K562 (cell line): ENCODE data around the gene DTNBP1. TPM values are rescaled to one million over a fixed set of nuclear protein-coding genes. Genes with fewer than 3 reads are reported as not detected.
A peak's percentile ranks its signal among the peaks of the same experiment; 100 is the strongest.

Source experiments
- ATAC-seq: fragments of 200-7000 bp; cut with Tn5 transposase; 3 replicates; pipeline ENCODE4 v1.9.1; 2020; ENCODE audit warnings: moderate library complexity
- BruUV-seq: library from RNA; stranded (reverse); fragments of 400-500 nt; replicated peaks from 2 replicates; lab custom pipeline; 2021; lab: Mats Ljungman, UMichigan
- CTCF ChIA-PET: fragments of 300-600 bp; formaldehyde crosslinking; extraction: SDS; loops from one replicate; lab custom pipeline; 2021; ENCODE audit warnings: low intra/inter-chr PET ratio; lab: Yijun Ruan, JAX
- POLR2A ChIA-PET: fragments of 300-600, 350-650 bp; sonication (Branson Sonifier 250); formaldehyde crosslinking; extraction: SDS; loops from one replicate; lab custom pipeline; 2021; ENCODE audit warnings: antibody characterized with exemption, inconsistent platforms; lab: Yijun Ruan, JAX
- DNase-seq, 4 experiments: peaks; one replicate each; pipeline versions ENCODE4 v3.0.0 to v3.0.0-alpha.2; 2011 to 2018; ENCODE audit warnings: low spot score in 3 of 4, mixed read lengths in 3 of 4; ENCODE audit errors: extremely low read depth in 1 of 4
- FAIRE-seq: peaks from 2 replicates; lab custom pipeline; 2011; peaks lifted over from hg19 to GRCh38; lab: Jason Lieb, UNC
- H2AFZ ChIP-seq: 2 replicates; pipeline ENCODE4 v1.6.0; 2011; ENCODE audit warnings: low read depth, low read length, control low read depth, inconsistent platforms
- H3K27ac ChIP-seq: fragments of 200-600 bp; 3 replicates; pipeline ENCODE4 v1.8.0; 2011; ENCODE audit warnings: low read depth, mild to moderate bottlenecking, control low read depth, inconsistent platforms, low read length, moderate library complexity, mixed read lengths; ENCODE audit errors: extremely low read depth
- H3K27me3 ChIP-seq, 2 experiments: fragments of 300-600 bp in 1 of 2; 2 replicates in 1 of 2; 3 replicates in 1 of 2; pipeline versions ENCODE4 v1.6.0 to v1.8.0; 2011; ENCODE audit warnings: inconsistent platforms in 2 of 2, low read length in 2 of 2, mild to moderate bottlenecking in 1 of 2, mixed read lengths in 1 of 2, moderate library complexity in 1 of 2; ENCODE audit not compliant: control insufficient read depth in 2 of 2, insufficient read depth in 2 of 2
- H3K36me3 ChIP-seq: fragments of 300-600 bp; 3 replicates; pipeline ENCODE4 v1.8.0; 2011; ENCODE audit warnings: mild to moderate bottlenecking, low read length, inconsistent platforms; ENCODE audit not compliant: control insufficient read depth, insufficient read depth
- H3K4me1 ChIP-seq, 2 experiments: fragments of 200-600 bp in 1 of 2; replicated peaks in 1 of 2; 2 replicates in 1 of 2; 3 replicates in 1 of 2; pipeline versions ENCODE4 v1.5.1 to v1.8.0; 2011; ENCODE audit warnings: inconsistent platforms in 2 of 2, low read length in 2 of 2, mild to moderate bottlenecking in 1 of 2, mixed read lengths in 1 of 2, moderate library complexity in 1 of 2; ENCODE audit not compliant: control insufficient read depth in 2 of 2, insufficient read depth in 2 of 2
- H3K4me2 ChIP-seq: 2 replicates; pipeline ENCODE4 v1.6.1; 2011; ENCODE audit warnings: low read length, control low read depth, inconsistent platforms, mixed read lengths; ENCODE audit not compliant: insufficient read depth
- H3K4me3 ChIP-seq: fragments of 200-600 bp; sonication (generic), shearing (Covaris generic); 2 replicates; pipeline ENCODE4 v1.5.1; 2016; ENCODE audit warnings: control low read depth, inconsistent platforms
- H3K79me2 ChIP-seq: fragments of 200-600 bp; 3 replicates; pipeline ENCODE4 v1.8.0; 2011; ENCODE audit warnings: low read length, inconsistent platforms; ENCODE audit not compliant: control insufficient read depth, insufficient read depth
- H3K9ac ChIP-seq, 2 experiments: 2 replicates each; pipeline versions ENCODE4 v1.6.0 to v1.6.1; 2011; ENCODE audit warnings: low read depth in 2 of 2, low read length in 2 of 2, control low read depth in 1 of 2, inconsistent platforms in 1 of 2, mild to moderate bottlenecking in 1 of 2, mixed read lengths in 1 of 2; ENCODE audit not compliant: insufficient read depth in 1 of 2
- H3K9me1 ChIP-seq: one replicate; pipeline ENCODE4 v1.6.0; 2011; ENCODE audit warnings: inconsistent platforms, mild to moderate bottlenecking, low read length, moderate library complexity; ENCODE audit not compliant: control insufficient read depth, insufficient read depth
- H3K9me3 ChIP-seq: replicated peaks from 2 replicates; pipeline ENCODE4 v1.5.1; 2011; ENCODE audit warnings: low read depth, low read length, inconsistent platforms; ENCODE audit not compliant: control insufficient read depth, insufficient read depth
- H4K20me1 ChIP-seq: replicated peaks from 2 replicates; pipeline ENCODE4 v1.6.1; 2011; ENCODE audit warnings: low read length, inconsistent platforms, mixed read lengths; ENCODE audit not compliant: control insufficient read depth, insufficient read depth
- CEBPB ChIP-seq: fragments of 450-650 bp; IDR thresholded peaks from 2 replicates; pipeline ENCODE4 v1.6.1; 2016; ENCODE audit warnings: missing genetic modification characterization, missing compliant biosample characterization
- NONO ChIP-seq, 2 experiments: fragments of 200-400 bp in 1 of 2; fragments of 450-650 bp in 1 of 2; formaldehyde crosslinking in 1 of 2; IDR thresholded peaks; 2 replicates each; pipeline ENCODE4 v1.6.1; 2017; ENCODE audit warnings: low read depth in 2 of 2, mild to moderate bottlenecking in 2 of 2, moderate library complexity in 2 of 2, low read length in 1 of 2
- PBX2 ChIP-seq, 2 experiments: IDR thresholded peaks in 1 of 2; conservative IDR thresholded peaks in 1 of 2; 2 replicates each; pipeline ENCODE4 v1.6.1; 2016; ENCODE audit warnings: low read depth in 2 of 2, mild to moderate bottlenecking in 1 of 2, missing compliant biosample characterization in 1 of 2, missing genetic modification characterization in 1 of 2, moderate library complexity in 1 of 2
- WGBS: fragments of 100-300 bp; shearing (Covaris generic); methylation state at CpG from one replicate; pipeline ENCODE4 v1.1.6; 2016; ENCODE audit warnings: low coverage, mixed read lengths; ENCODE audit not compliant: insufficient coverage; ENCODE audit errors: missing lambda C conversion rate; 5-methylcytosine and 5-hydroxymethylcytosine counted together
- in situ Hi-C: fragments of 300-500 bp; cut with MboI; formaldehyde crosslinking; loops from 4 replicates; pipeline ENCODE4 v1.15.0; 2018; ENCODE audit warnings: inconsistent platforms, mixed read lengths
- intact Hi-C: fragments of 100-400 bp; cut with micrococcal nuclease; formaldehyde crosslinking; loops from 2 replicates; pipeline ENCODE4 v1.14.2; 2022
- polyA plus RNA-seq, 8 experiments: library from polyadenylated mRNA; depleted of rRNA in 4 of 8; stranded (reverse) in 5 of 8; unstranded in 3 of 8; fragments of >200 nt; fragmentation: Nextera tagmentation in 2 of 8; fragmentation: Illumina TruSeq in 1 of 8; extraction: Ambion mirVana in 2 of 8; extraction: Trizol in 1 of 8; gene quantifications; 2 replicates each; pipeline versions ENCODE4 v1.2.1 to v1.2.3, GENCODE V29; 2011 to 2014; ENCODE audit warnings: inconsistent platforms in 1 of 8, missing spikeins in 1 of 8
- total RNA-seq, 7 experiments: library from RNA; depleted of rRNA in 6 of 7; stranded (reverse); fragments of >200 nt in 6 of 7; fragmentation: Illumina TruSeq in 2 of 7; extraction: Trizol in 2 of 7; gene quantifications; 2 replicates each; pipeline versions ENCODE4 v1.2.1 to v1.2.3, GENCODE V29; 2011 to 2021; ENCODE audit warnings: low replicate concordance in 1 of 7
- TF ChIP-seq, protein P1 (sequence below), 2 experiments: fragments of 450-650 bp in 1 of 2; IDR thresholded peaks; 2 replicates each; pipeline ENCODE4 v1.6.1; 2011 to 2017; ENCODE audit warnings: low read depth in 2 of 2, antibody characterized with exemption in 1 of 2, borderline replicate concordance in 1 of 2, low read length in 1 of 2, mild to moderate bottlenecking in 1 of 2, mixed read lengths in 1 of 2; ENCODE audit not compliant: control insufficient read depth in 1 of 2

Gene DTNBP1
- total and polyA plus RNA-seq, 9 of the 15 experiments (the other 6 are each of a cell fraction or from before 2014, with no cell fraction given): 16.7 to 54.5 (median 21.4) TPM

DNA sequence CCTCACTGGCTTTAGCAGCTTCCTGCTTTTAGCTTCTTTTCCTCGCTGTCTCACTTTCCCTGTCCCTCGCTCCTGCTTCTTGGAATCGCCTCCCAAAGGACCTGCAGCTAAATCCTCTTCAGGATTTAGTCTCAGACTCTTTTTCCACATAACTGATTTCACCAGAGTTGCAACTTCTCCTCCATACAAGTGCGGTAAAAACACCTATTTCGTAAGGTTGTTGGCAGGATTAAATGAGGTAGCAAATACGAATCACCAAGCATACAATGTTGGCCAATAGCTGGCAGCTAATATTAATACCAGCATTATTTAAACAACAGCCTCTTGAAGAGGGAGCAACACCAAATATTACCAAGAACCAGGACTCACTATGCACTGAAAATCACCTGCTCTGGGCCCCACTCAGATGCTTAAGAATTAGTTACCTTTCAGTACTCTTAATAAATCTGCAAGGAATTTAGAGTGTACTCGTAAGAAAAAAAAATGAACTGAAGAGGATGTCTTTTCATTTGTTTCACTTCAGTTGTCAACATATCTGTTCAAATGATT lies 123.0 kb downstream of the DTNBP1 start:
- H3K9me3 ChIP-seq: no peaks in the 10 kb centered on the region
- in situ Hi-C loops (no loop called here), intact Hi-C loops (no loop called here)
- POLR2A ChIA-PET: interaction anchor here (1.2 to 2.0 kb wide), 2 partner anchors 11 to 15 kb away, joined by 3 to 10 read pairs; no protein-coding TSS in a partner anchor
- no peak overlapping the region for H3K4me3 ChIP-seq
- no peak for DNase-seq
- no peak overlapping the region for H3K9ac ChIP-seq
- no peak overlapping the region for H3K27ac ChIP-seq
- CTCF ChIA-PET: no interaction called here
- no peak overlapping the region for H2AFZ ChIP-seq
- no peaks in the 10 kb centered on the region for H4K20me1 ChIP-seq
- BruUV-seq: no TSS peak
- H3K4me1 ChIP-seq: no peaks in the 10 kb centered on the region
- no peaks in the 10 kb centered on the region for H3K36me3 ChIP-seq
- no peaks in the 10 kb centered on the region for H3K9me1 ChIP-seq
- ATAC-seq: no peak
- FAIRE-seq: no peak
- H3K79me2 ChIP-seq: no peaks in the 10 kb centered on the region
- 91% methylated on average over 7 of the region's 7 CpGs for WGBS
- TF ChIP-seq CEBPB: peak; percentile 14; the same call in 1 of the 2 replicates
- TF ChIP-seq, protein P1, sequence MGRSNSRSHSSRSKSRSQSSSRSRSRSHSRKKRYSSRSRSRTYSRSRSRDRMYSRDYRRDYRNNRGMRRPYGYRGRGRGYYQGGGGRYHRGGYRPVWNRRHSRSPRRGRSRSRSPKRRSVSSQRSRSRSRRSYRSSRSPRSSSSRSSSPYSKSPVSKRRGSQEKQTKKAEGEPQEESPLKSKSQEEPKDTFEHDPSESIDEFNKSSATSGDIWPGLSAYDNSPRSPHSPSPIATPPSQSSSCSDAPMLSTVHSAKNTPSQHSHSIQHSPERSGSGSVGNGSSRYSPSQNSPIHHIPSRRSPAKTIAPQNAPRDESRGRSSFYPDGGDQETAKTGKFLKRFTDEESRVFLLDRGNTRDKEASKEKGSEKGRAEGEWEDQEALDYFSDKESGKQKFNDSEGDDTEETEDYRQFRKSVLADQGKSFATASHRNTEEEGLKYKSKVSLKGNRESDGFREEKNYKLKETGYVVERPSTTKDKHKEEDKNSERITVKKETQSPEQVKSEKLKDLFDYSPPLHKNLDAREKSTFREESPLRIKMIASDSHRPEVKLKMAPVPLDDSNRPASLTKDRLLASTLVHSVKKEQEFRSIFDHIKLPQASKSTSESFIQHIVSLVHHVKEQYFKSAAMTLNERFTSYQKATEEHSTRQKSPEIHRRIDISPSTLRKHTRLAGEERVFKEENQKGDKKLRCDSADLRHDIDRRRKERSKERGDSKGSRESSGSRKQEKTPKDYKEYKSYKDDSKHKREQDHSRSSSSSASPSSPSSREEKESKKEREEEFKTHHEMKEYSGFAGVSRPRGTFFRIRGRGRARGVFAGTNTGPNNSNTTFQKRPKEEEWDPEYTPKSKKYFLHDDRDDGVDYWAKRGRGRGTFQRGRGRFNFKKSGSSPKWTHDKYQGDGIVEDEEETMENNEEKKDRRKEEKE (IDR thresholded peaks at IDR 0.05; ENCODE audit: borderline replicate concordance in 1 of 2, control insufficient read depth in 1 of 2, low read depth in 2 of 2, low read length in 1 of 2): no peak
- no peak for TF ChIP-seq PBX2 (CRISPR knock-in tag; IDR thresholded peaks at IDR 0.05; ENCODE audit: low read depth)
- peak; percentile 70 for TF ChIP-seq PBX2 (tag; conservative IDR thresholded peaks at IDR 0.05; ENCODE audit: low read depth)
- no peak for TF ChIP-seq NONO (IDR thresholded peaks at IDR 0.05; ENCODE audit: low read depth in 2 of 2, low read length in 1 of 2)
- H3K4me2 ChIP-seq: no peak overlapping the region
- no peaks in the 10 kb centered on the region for H3K27me3 ChIP-seq
